Osteoblast (primary cell): ENCODE measurements around the gene PLXNA4. TPM values are rescaled to one million over a fixed set of nuclear protein-coding genes. Genes with fewer than 3 reads are reported as not detected.

Experiments
- DNase-seq: peaks from one replicate; pipeline ENCODE4 v3.0.0; 2011; ENCODE audit warnings: low spot score, mixed read lengths; ENCODE audit not compliant: insufficient read length; ENCODE audit errors: missing footprints
- H2AFZ ChIP-seq: 2 replicates; pipeline ENCODE4 v1.6.0; 2011; ENCODE audit warnings: mild to moderate bottlenecking, low read length
- H3K27ac ChIP-seq: 2 replicates; pipeline ENCODE4 v1.5.1; 2011; ENCODE audit warnings: mild to moderate bottlenecking, low read depth, low read length, moderate library complexity
- H3K27me3 ChIP-seq: 2 replicates; pipeline ENCODE4 v1.6.0; 2012; ENCODE audit warnings: mild to moderate bottlenecking, control low read depth, inconsistent platforms, low read length, moderate library complexity; ENCODE audit not compliant: insufficient read depth
- H3K36me3 ChIP-seq: 2 replicates; pipeline ENCODE4 v1.5.1; 2011; ENCODE audit warnings: mild to moderate bottlenecking, low read length, control low read depth, moderate library complexity; ENCODE audit not compliant: insufficient read depth
- H3K4me1 ChIP-seq: 2 replicates; pipeline ENCODE4 v1.5.1; 2011; ENCODE audit warnings: mild to moderate bottlenecking, low read length, control low read depth, moderate library complexity; ENCODE audit not compliant: insufficient read depth
- H3K4me2 ChIP-seq: 2 replicates; pipeline ENCODE4 v1.6.0; 2011; ENCODE audit warnings: mild to moderate bottlenecking, low read length; ENCODE audit not compliant: insufficient read depth
- H3K4me3 ChIP-seq: fragments of 200-600 bp; sonication (generic); 3 replicates; pipeline ENCODE4 v1.5.1; 2012; ENCODE audit warnings: mild to moderate bottlenecking, low read length, inconsistent platforms; ENCODE audit not compliant: insufficient read depth
- H3K79me2 ChIP-seq: 2 replicates; pipeline ENCODE4 v1.6.0; 2012; ENCODE audit warnings: mild to moderate bottlenecking, low read length, control low read depth, inconsistent platforms; ENCODE audit not compliant: insufficient read depth
- H3K9me3 ChIP-seq: 2 replicates; pipeline ENCODE4 v1.5.1; 2011; ENCODE audit warnings: low read depth, low read length, control low read depth
- H4K20me1 ChIP-seq: 2 replicates; pipeline ENCODE4 v1.6.0; 2012; ENCODE audit warnings: mild to moderate bottlenecking, low read length, control low read depth; ENCODE audit not compliant: insufficient read depth
- total RNA-seq: library from RNA; depleted of rRNA; stranded (reverse); fragments of >200 nt; gene quantifications from 2 replicates; pipeline ENCODE4 v1.2.3, GENCODE V29; 2012
- TF ChIP-seq, protein P1 (sequence below): IDR thresholded peaks from 2 replicates; pipeline ENCODE4 v1.5.1; 2011; ENCODE audit warnings: mild to moderate bottlenecking, low read depth, low read length, moderate library complexity; ENCODE audit errors: extremely low read depth

PLXNA4 gene
- total RNA-seq, 1 donor = 4.3 TPM

DNA sequence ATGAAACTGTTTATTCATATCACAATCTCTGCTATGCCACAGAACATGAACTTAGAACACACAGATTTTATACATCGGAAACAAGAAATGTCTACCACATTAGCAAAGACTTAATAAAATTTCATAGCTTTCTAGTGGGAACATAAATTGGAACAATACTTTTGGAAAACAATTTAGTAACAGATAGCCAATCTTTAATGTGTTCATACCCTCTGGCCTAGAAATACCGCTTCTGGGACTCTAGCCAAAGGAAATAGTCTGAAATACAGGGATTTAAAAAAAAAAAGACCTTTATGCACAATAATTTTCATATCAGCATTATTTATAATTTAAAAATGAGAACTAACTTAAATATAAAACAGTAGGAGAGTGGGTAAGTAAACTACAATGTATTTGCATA is 168.5 kb downstream of the PLXNA4 start:
- no peaks in the 10 kb centered on the region for H3K79me2 ChIP-seq
- peaks cover 63% of the 10 kb centered on the region for H3K4me1 ChIP-seq
- H3K4me2 ChIP-seq = peak overlapping the region; percentile 43
- no peak overlapping the region for H3K4me3 ChIP-seq
- no peaks in the 10 kb centered on the region for H4K20me1 ChIP-seq
- TF ChIP-seq, protein P1, sequence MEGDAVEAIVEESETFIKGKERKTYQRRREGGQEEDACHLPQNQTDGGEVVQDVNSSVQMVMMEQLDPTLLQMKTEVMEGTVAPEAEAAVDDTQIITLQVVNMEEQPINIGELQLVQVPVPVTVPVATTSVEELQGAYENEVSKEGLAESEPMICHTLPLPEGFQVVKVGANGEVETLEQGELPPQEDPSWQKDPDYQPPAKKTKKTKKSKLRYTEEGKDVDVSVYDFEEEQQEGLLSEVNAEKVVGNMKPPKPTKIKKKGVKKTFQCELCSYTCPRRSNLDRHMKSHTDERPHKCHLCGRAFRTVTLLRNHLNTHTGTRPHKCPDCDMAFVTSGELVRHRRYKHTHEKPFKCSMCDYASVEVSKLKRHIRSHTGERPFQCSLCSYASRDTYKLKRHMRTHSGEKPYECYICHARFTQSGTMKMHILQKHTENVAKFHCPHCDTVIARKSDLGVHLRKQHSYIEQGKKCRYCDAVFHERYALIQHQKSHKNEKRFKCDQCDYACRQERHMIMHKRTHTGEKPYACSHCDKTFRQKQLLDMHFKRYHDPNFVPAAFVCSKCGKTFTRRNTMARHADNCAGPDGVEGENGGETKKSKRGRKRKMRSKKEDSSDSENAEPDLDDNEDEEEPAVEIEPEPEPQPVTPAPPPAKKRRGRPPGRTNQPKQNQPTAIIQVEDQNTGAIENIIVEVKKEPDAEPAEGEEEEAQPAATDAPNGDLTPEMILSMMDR = no peak
- H3K9me3 ChIP-seq = no peaks in the 10 kb centered on the region
- no peaks in the 10 kb centered on the region for H3K27me3 ChIP-seq
- no peak overlapping the region for H2AFZ ChIP-seq
- H3K36me3 ChIP-seq = no peaks in the 10 kb centered on the region
- peak overlapping the region; percentile 21 for H3K27ac ChIP-seq
- no peak for DNase-seq

DNA sequence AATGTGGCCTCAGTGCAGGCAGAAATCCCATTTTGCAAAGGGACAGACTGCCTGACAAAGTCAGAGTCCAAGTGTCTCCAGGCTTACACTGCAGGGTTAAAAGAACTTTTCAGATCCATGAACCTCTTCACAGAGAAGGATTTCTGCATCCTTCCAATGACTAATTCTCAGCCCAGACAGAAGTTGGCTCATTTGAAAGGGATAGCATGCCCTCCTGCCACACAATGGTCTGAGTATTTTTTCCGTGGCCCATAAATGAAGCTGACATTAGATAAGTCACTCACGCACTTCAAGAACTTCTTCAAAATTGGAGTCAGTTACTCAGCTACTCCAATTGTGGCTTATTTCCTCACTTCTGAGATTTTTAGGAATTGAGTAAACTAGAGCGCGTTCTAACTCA is 170.2 kb downstream of the PLXNA4 start:
- DNase-seq = peak; percentile 88
- Histone ChIP-seq H3K36me3 (no peaks in the 10 kb centered on the region), H2AFZ (no peak overlapping the region), H3K27me3 (no peaks in the 10 kb centered on the region), H3K4me3 (no peak overlapping the region), H3K79me2 (no peaks in the 10 kb centered on the region), H3K9me3 (no peaks in the 10 kb centered on the region), H3K27ac (peak overlapping the region; percentile 89), H3K4me2 (peak overlapping the region; percentile 46), H4K20me1 (no peaks in the 10 kb centered on the region), H3K4me1 (peaks cover 77% of the 10 kb centered on the region)
- TF ChIP-seq, protein P1 = no peak

DNA sequence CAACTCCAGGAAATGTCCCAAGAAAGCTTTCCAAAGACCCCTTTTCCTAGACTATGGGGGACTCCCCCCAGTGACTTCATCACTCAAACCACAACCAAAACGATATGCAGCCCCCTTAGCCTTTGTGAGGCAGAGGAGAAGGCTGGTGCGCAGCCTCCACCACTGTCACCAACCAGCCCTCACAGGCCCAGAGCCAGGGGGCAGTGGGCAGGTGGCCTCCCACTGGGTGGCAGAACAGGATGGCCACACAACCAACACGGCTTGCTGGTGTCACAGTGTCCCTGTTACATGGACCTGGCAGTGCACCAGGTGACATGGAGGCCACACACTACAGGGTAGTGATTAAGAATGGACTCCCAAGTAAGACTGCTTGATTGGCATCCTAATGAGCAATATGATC is 172.0 kb downstream of the PLXNA4 start:
- no peak for DNase-seq

DNA sequence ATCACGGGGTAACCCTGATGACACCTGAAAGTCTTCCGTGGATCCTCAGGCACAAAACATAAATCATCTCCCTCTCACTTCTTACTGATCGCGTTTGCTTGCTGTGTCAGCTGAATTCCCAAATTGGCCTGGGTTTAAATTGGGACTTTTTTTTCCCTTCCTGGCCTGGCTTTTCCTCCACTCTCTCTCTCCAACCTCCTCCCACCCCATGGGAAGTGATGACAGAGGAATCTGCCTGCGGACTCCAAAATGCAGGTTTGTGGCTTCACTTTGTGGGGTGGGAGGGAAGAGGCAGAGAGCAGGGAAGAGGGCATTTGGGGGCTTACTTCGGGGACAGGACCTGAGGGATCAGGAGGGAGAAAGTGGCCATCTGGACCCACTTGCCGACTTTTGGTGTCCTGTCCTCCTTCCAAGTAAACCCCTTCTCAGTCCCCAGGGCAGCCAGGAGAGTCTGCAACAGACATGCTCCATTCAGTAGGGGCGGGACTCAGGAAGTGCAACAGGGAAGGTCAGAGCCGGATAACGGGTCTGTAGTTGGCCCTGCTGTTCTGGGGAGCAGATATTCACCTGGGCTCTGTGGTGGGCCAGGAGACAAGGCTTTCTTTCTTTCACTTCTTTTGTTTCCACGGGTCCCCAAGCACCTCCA is 172.7 kb downstream of the PLXNA4 start:
- no peak for DNase-seq
- Histone ChIP-seq H3K4me2 (peak overlapping the region; percentile 73), H3K9me3 (no peaks in the 10 kb centered on the region), H3K27me3 (no peaks in the 10 kb centered on the region), H3K27ac (peak overlapping the region; percentile 80), H3K4me1 (peaks cover 64% of the 10 kb centered on the region), H3K36me3 (no peaks in the 10 kb centered on the region), H3K4me3 (peak overlapping the region; percentile 34), H2AFZ (peak overlapping the region; percentile 64), H4K20me1 (no peaks in the 10 kb centered on the region), H3K79me2 (no peaks in the 10 kb centered on the region)
- TF ChIP-seq, protein P1 = no peak

More for the DNA sequence above, 172.0 kb downstream of the PLXNA4 start:
- Histone ChIP-seq H3K4me1 (peaks cover 64% of the 10 kb centered on the region), H3K27me3 (no peaks in the 10 kb centered on the region), H3K36me3 (no peaks in the 10 kb centered on the region), H3K9me3 (no peaks in the 10 kb centered on the region), H3K4me2 (no peak overlapping the region), H4K20me1 (no peaks in the 10 kb centered on the region), H3K27ac (peak overlapping the region; percentile 80), H2AFZ (no peak overlapping the region), H3K79me2 (no peaks in the 10 kb centered on the region), H3K4me3 (no peak overlapping the region)
- TF ChIP-seq, protein P1 = no peak
